H9 (cell line): ENCODE results near the gene TCF4. TPM values are rescaled to one million over a fixed set of nuclear protein-coding genes. Genes with fewer than 3 reads are reported as not detected.

Source experiments
- DNase-seq: peaks from one replicate; pipeline ENCODE4 v3.0.0-alpha.2; 2017
- H2AFZ ChIP-seq: one replicate; pipeline ENCODE4 v1.6.1; 2013; ENCODE audit warnings: mild to moderate bottlenecking, low read length, control low read depth, moderate library complexity
- H2AK5ac ChIP-seq: 2 replicates; pipeline ENCODE4 v1.6.1; 2013; ENCODE audit warnings: low read length, control low read depth, mixed read lengths; ENCODE audit not compliant: insufficient read length
- H2BK120ac ChIP-seq: one replicate; pipeline ENCODE4 v1.6.1; 2013; ENCODE audit warnings: low read depth, mild to moderate bottlenecking, low read length, control low read depth, inconsistent platforms; ENCODE audit not compliant: poor library complexity, severe bottlenecking
- H2BK12ac ChIP-seq: 2 replicates; pipeline ENCODE4 v1.6.1; 2013; ENCODE audit warnings: low read length, control low read depth, mixed read lengths, low read depth; ENCODE audit not compliant: insufficient read length
- H2BK15ac ChIP-seq: 2 replicates; pipeline ENCODE4 v1.6.1; 2013; ENCODE audit warnings: low read depth, low read length, control low read depth
- H2BK20ac ChIP-seq: one replicate; pipeline ENCODE4 v1.6.1; 2013; ENCODE audit warnings: low read depth, mild to moderate bottlenecking, low read length, control low read depth, inconsistent platforms; ENCODE audit not compliant: poor library complexity, severe bottlenecking
- H2BK5ac ChIP-seq: 2 replicates; pipeline ENCODE4 v1.6.1; 2013; ENCODE audit warnings: low read length, control low read depth, mixed read lengths; ENCODE audit not compliant: insufficient read length
- H3K14ac ChIP-seq: 2 replicates; pipeline ENCODE4 v1.6.1; 2013; ENCODE audit warnings: low read length, control low read depth; ENCODE audit not compliant: insufficient read depth
- H3K18ac ChIP-seq: 2 replicates; pipeline ENCODE4 v1.6.1; 2013; ENCODE audit warnings: low read depth, mild to moderate bottlenecking, mixed read lengths, low read length, control low read depth; ENCODE audit not compliant: insufficient read length
- H3K23ac ChIP-seq: 2 replicates; pipeline ENCODE4 v1.6.1; 2013; ENCODE audit warnings: low read length, control low read depth, mixed read lengths, low read depth; ENCODE audit not compliant: insufficient read length
- H3K23me2 ChIP-seq: 2 replicates; pipeline ENCODE4 v1.6.1; 2013; ENCODE audit warnings: low read depth, mild to moderate bottlenecking, mixed read lengths, low read length, control low read depth; ENCODE audit not compliant: insufficient read length, poor library complexity, severe bottlenecking
- H3K27ac ChIP-seq: 2 replicates; pipeline ENCODE4 v1.5.1; 2013; ENCODE audit warnings: low read length, control low read depth, mixed read lengths, low read depth; ENCODE audit not compliant: insufficient read length
- H3K27me3 ChIP-seq: 2 replicates; pipeline ENCODE4 v1.6.1; 2013; ENCODE audit warnings: low read length, control low read depth, inconsistent platforms; ENCODE audit not compliant: insufficient read depth
- H3K4ac ChIP-seq: 2 replicates; pipeline ENCODE4 v1.6.1; 2013; ENCODE audit warnings: low read depth, mild to moderate bottlenecking, control low read depth, inconsistent platforms, low read length, moderate library complexity
- H3K4me1 ChIP-seq: 2 replicates; pipeline ENCODE4 v1.6.1; 2013; ENCODE audit warnings: low read length, control low read depth, inconsistent platforms; ENCODE audit not compliant: insufficient read depth
- H3K4me2 ChIP-seq: 2 replicates; pipeline ENCODE4 v1.6.1; 2013; ENCODE audit warnings: low read length, control low read depth, mixed read lengths; ENCODE audit not compliant: insufficient read length, insufficient read depth
- H3K56ac ChIP-seq: 2 replicates; pipeline ENCODE4 v1.6.1; 2013; ENCODE audit warnings: low read depth, mild to moderate bottlenecking, mixed read lengths, low read length, control low read depth; ENCODE audit not compliant: insufficient read length
- H3K79me1 ChIP-seq: 2 replicates; pipeline ENCODE4 v1.6.1; 2013; ENCODE audit warnings: low read depth, mild to moderate bottlenecking, moderate library complexity, low read length, control low read depth, inconsistent platforms; ENCODE audit not compliant: insufficient read depth, poor library complexity, severe bottlenecking
- H3K79me2 ChIP-seq: 2 replicates; pipeline ENCODE4 v1.6.1; 2013; ENCODE audit warnings: low read length, control low read depth, inconsistent platforms; ENCODE audit not compliant: insufficient read depth
- H3K9ac ChIP-seq: 2 replicates; pipeline ENCODE4 v1.6.1; 2013; ENCODE audit warnings: low read length, control low read depth, mixed read lengths; ENCODE audit not compliant: insufficient read length; ENCODE audit errors: extremely low read depth
- H3K9me3 ChIP-seq: one replicate; pipeline ENCODE4 v1.6.1; 2013; ENCODE audit warnings: low read depth, low read length, inconsistent platforms; ENCODE audit not compliant: control insufficient read depth
- H3T11ph ChIP-seq: one replicate; pipeline ENCODE4 v1.6.1; 2013; ENCODE audit warnings: mild to moderate bottlenecking, low read length, control low read depth, inconsistent platforms
- H4K20me1 ChIP-seq: one replicate; pipeline ENCODE4 v1.6.1; 2013; ENCODE audit not compliant: control insufficient read depth, insufficient read length, insufficient read depth
- H4K5ac ChIP-seq: 2 replicates; pipeline ENCODE4 v1.6.1; 2013; ENCODE audit warnings: low read depth, mild to moderate bottlenecking, mixed read lengths, low read length, control low read depth; ENCODE audit not compliant: insufficient read length
- H4K8ac ChIP-seq: replicated peaks from 2 replicates; pipeline ENCODE4 v1.6.1; 2013; ENCODE audit warnings: low read length, control low read depth, mixed read lengths, low read depth; ENCODE audit not compliant: insufficient read length
- H4K91ac ChIP-seq: 2 replicates; pipeline ENCODE4 v1.6.1; 2013; ENCODE audit warnings: low read depth, mild to moderate bottlenecking, moderate library complexity, mixed read lengths, low read length, control low read depth; ENCODE audit not compliant: insufficient read length
- H3K27ac Mint-ChIP-seq, 3 experiments: 2 replicates in 2 of 3; 3 replicates in 1 of 3; pipeline ENCODE4 v1.8.0; 2020 to 2021; ENCODE audit warnings: mixed read lengths in 3 of 3, mild to moderate bottlenecking in 1 of 3, moderate library complexity in 1 of 3
- H3K27me3 Mint-ChIP-seq: 2 replicates; pipeline ENCODE4 v1.8.0; 2021; ENCODE audit warnings: low read depth, mild to moderate bottlenecking, moderate library complexity, mixed read lengths
- H3K36me3 Mint-ChIP-seq, 3 experiments: 2 replicates in 2 of 3; 3 replicates in 1 of 3; pipeline ENCODE4 v1.8.0; 2020 to 2021; ENCODE audit warnings: low read depth in 3 of 3, mixed read lengths in 3 of 3; ENCODE audit not compliant: insufficient read depth in 1 of 3
- H3K4me1 Mint-ChIP-seq, 2 experiments: 2 replicates each; pipeline ENCODE4 v1.8.0; 2020; ENCODE audit warnings: mixed read lengths in 2 of 2
- H3K4me3 Mint-ChIP-seq, 2 experiments: 2 replicates in 1 of 2; 3 replicates in 1 of 2; pipeline ENCODE4 v1.8.0; 2020 to 2021; ENCODE audit warnings: mild to moderate bottlenecking in 2 of 2, mixed read lengths in 2 of 2, moderate library complexity in 1 of 2
- H3K9me3 Mint-ChIP-seq, 2 experiments: 2 replicates in 1 of 2; 3 replicates in 1 of 2; pipeline ENCODE4 v1.8.0; 2020; ENCODE audit warnings: mild to moderate bottlenecking in 2 of 2, mixed read lengths in 2 of 2, moderate library complexity in 1 of 2
- CTCF ChIP-seq: fragments of 200-600 bp; sonication (generic); conservative IDR thresholded peaks from 3 replicates; pipeline ENCODE4 v1.8.0; 2021; ENCODE audit warnings: antibody characterized with exemption, mild to moderate bottlenecking
- WGBS: extraction: QIAGEN DNeasy Blood & Tissue Kit; methylation state at CpG from one replicate; pipeline ENCODE4 v1.1.7; 2013; ENCODE audit warnings: missing lambda C conversion rate, low lambda C conversion rate, mixed read lengths; ENCODE audit not compliant: insufficient read length; ENCODE audit errors: extremely low coverage; 5-methylcytosine and 5-hydroxymethylcytosine counted together
- total RNA-seq: library from RNA; stranded (reverse); gene quantifications from 2 replicates; pipeline ENCODE4 v1.2.1, GENCODE V29; 2021

The TCF4 gene
- total RNA-seq, 1 experiment from 2014 or later, result 99.4 TPM

GRCh38 chr18:55510809-55511208 lies 77.2 kb downstream of the TCF4 start:
- Histone ChIP-seq H3K23ac (no peak overlapping the region), H2AFZ (no peak overlapping the region), H3T11ph (no peak overlapping the region), H2BK5ac (no peak overlapping the region), H3K23me2 (no peaks in the 10 kb centered on the region), H3K18ac (no peak overlapping the region), H2BK20ac (no peak overlapping the region), H4K8ac (no peak overlapping the region), H2BK15ac (no peak overlapping the region), H2BK12ac (no peak overlapping the region), H4K20me1 (no peaks in the 10 kb centered on the region), H2AK5ac (no peak overlapping the region), H3K27ac (peak overlapping the region; percentile 56), H3K14ac (no peak overlapping the region), H3K79me1 (no peaks in the 10 kb centered on the region), H4K91ac (no peak overlapping the region), H3K4me1 (peaks cover 13% of the 10 kb centered on the region; the same call in 1 of the 2 replicates), H3K9ac (no peak overlapping the region), H3K4me2 (peak overlapping the region; percentile 28), H3K79me2 (peaks cover 3% of the 10 kb centered on the region; the same call in 1 of the 2 replicates), H3K56ac (no peak overlapping the region), H3K27me3 (no peaks in the 10 kb centered on the region), H4K5ac (no peak overlapping the region), H3K4ac (no peak overlapping the region), H3K9me3 (no peaks in the 10 kb centered on the region), H2BK120ac (no peak overlapping the region)
- TF ChIP-seq CTCF, result no peak
- no peak for DNase-seq
- WGBS, result no CpG with 5 or more reads among the region's 5 CpGs
- Mint-ChIP-seq H3K27ac (peak overlapping the region; percentile 15 to 92 (median 76); a peak in 6 of 7 replicates), H3K4me3 (peak overlapping the region in 1 of 2 experiments; percentile 18; a peak in 2 of 5 replicates), H3K9me3 (no peaks in the 10 kb centered on the region), H3K27me3 (no peaks in the 10 kb centered on the region), H3K4me1 (peaks cover 24 to 26% of the 10 kb centered on the region in 2 experiments), H3K36me3 (no peaks in the 10 kb centered on the region)
